ENCODE measurements around the gene CLEC4G. TPM values are rescaled to one million over a fixed set of nuclear protein-coding genes. Genes with fewer than 3 reads are reported as not detected.

Gene CLEC4G
- total and polyA plus RNA-seq, 2 of the 8 experiments (the other 6 are each of a cell fraction or from before 2014, with no cell fraction given), result 0.35 to 2.9 TPM

- TF ChIP-seq EGR1 (IDR thresholded peaks at IDR 0.05; ENCODE audit: borderline replicate concordance, low read depth, low read length), result no peak
- TF ChIP-seq RAD21 (IDR thresholded peaks at IDR 0.05 in 1 of 2, conservative IDR thresholded peaks at IDR 0.05 in 1 of 2; ENCODE audit: low read depth in 2 of 2, low read length in 2 of 2), result no peak
- TF ChIP-seq SP1 (IDR thresholded peaks at IDR 0.05; ENCODE audit: low read depth, low read length), result no peak
- TF ChIP-seq TCF12 (IDR thresholded peaks at IDR 0.05; ENCODE audit: low read depth, low read length), result no peak
- no peak for TF ChIP-seq PHF8 (conservative IDR thresholded peaks at IDR 0.05; ENCODE audit: low read depth, low read length)
- no peak for TF ChIP-seq FOSL1 (IDR thresholded peaks at IDR 0.05; ENCODE audit: insufficient read depth, low read depth, low read length)
Observed at GRCh38 chr19:7703332-7703731, 28.6 kb downstream of the CLEC4G start (continued).

Data from H1 (cell line).